GM19238 (cell line): ENCODE results near the gene C4orf50.

Source experiments
- DNase-seq: peaks from one replicate; pipeline ENCODE4 v3.0.0; 2011; ENCODE audit warnings: low spot score; ENCODE audit not compliant: insufficient read length

Gene C4orf50

GRCh38 chr4:5892323-5893003, 125.8 kb downstream of the C4orf50 start:
- no peak for DNase-seq

DNA sequence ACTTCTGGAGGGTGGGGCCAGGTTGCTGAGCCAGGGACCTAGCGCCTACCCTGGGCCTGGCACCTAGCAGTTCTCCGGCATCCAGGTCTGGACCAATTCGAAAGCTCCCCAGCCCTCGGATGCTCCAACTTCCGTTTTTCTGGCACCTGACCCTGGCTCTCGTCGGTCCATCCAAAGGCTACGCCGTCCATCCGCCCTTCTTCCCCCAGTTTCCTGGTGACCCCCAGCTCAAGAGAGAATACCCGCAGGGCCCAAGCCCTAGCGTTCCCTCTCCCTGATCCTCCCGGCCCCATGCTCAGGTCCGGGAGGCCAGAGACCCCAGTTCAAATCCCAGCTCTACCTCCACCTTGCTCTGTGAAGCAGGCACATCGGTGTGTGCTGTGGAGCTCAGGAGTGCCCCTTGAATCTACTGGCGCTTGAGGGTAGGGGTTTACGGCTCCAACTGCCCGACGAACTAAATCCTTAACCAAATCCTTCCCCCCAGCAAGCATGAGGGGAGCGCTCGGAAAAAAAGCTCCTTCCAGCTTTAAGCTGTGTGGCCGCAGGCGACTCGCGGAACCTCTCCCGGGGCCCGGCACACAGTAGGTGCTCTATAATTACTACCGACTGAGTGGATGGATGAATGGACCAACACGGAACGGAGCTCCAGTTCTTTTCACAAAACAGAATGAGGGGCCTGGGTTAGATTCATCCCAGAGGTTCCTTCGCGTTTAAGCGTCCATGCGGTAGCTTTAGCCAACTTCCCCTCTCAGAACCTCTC, 126.5 kb downstream of the C4orf50 start:
- DNase-seq = no peak

- no peak for DNase-seq
Observed at GRCh38 chr4:5890063-5890727, 128.0 kb downstream of the C4orf50 start.

- DNase-seq = no peak
Observed at GRCh38 chr4:5889002-5889696, 129.1 kb downstream of the C4orf50 start.

- DNase-seq = no peak
Observed at GRCh38 chr4:5888222-5889001, 129.8 kb downstream of the C4orf50 start.

DNA sequence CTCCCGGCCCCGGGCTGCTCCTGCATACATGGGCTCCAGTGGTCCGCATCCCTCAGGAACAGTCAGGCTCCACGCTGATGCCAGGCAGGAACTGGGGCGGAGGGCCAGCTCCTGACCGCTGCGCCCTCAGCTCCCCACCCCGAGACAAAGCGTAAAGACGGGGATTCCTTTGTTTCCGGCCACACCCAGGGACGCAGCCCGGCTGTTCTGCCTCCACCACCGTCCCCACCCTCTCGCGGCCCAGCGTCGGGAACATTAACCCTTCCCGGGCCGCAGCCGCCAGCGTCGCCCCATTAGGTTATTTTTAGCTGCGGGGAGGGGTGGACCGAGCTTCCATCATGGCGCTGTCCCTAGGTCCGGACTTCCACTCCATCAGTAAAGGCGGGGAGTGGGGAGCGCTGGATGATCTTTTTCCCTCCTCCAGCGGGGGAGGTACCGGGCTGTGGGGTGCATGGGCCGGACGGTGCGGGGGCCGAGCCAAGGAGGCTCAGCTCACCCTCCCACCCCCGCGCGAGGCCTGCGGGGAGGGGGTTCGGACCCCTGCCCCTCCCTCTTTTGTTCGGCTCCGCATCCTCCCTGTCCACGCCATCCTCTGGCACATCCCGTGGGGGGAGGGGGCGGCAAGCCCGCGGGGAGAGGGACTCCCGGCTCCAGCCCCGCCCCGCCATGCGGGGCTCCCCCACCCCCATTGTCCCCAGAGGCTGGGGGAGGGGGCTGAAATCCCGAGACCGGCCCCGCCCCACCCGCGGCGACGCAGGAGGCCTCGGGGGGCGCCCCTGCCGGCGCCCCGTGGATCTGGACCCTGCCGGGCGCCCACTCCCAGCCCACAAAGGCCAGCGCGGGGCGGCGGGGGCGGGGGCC, 130.6 kb downstream of the C4orf50 start:
- no peak for DNase-seq

- no peak for DNase-seq
Observed at GRCh38 chr4:5887011-5887360, 131.2 kb downstream of the C4orf50 start.

- no peak for DNase-seq
Observed at GRCh38 chr4:5885733-5886132, 132.5 kb downstream of the C4orf50 start.

GRCh38 chr4:5884796-5885195, 133.4 kb downstream of the C4orf50 start:
- no peak for DNase-seq

DNA sequence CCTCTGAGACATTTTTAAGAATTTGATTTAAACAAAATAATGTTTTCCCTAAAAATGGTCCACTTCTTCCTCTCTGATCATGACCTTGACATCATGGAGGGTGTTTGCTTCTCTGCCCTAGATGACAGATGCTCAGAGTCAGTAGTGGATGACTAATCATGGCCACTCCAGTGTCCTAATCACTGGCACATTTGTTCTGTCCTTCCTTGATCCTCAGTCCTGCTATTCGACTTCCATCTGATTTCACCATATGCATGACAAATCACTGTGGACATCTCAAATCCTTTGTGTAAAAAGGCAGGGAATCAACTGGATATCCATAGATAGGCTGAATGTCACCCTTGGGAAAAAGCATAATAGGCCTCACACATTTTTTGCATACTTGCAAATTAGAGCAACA, 134.3 kb downstream of the C4orf50 start:
- no peak for DNase-seq

DNA sequence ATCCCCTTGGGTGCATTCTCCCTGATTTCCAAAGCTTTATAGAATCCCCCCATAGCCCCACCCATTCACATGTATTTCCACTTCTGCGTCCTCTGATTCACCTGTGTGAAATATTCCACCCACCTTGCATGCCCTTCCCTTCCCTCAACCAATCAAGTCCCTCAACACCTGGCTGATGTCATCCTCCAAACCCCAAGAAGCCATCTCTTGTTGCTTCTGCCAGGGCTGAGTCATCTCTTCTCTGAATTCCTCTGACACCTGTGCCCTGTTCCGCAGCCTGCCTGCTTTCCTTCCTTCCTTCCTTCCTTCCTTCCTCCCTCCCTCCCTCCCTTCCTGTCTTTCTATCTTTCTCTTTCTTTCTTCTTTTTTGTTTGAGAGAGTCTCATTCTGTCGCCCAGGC, 135.3 kb downstream of the C4orf50 start:
- no peak for DNase-seq

DNA sequence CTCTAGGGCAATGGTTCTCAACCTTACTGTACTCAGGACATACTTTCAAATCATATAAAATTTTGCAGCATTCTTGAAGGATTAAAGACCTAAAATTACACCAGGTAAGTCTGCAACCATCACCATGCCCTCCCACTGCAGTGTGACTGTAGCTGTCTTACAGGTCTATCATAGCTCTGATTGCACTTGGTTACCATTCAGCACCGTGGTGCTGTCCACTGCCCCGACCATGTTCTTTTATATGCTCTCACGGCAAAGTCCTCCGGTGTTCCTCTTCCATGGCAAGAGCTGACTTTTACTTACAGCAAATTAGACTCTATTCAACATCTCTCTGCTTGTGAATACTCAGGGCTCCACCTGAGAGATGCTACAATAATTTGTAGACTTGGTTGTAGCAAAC, 136.9 kb downstream of the C4orf50 start:
- DNase-seq = no peak

DNA sequence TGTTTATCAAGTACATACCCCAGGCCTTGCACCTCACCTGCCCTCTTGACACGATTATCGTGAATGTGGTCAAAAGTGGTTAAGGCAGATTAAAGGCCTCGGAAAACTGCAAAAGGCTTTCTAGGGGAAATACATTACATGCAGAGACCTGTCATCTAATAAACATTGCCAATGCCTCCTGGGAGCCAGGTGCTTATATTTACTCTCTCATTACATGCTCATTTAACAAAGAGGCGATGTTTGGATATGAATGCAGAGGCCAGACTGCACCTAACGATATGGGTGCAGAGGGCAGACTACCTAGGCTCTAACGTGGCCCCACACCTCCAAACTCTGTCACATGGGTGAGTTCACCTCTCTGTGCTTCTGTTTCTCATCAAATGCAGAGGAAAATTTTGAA, 139.9 kb downstream of the C4orf50 start:
- DNase-seq = no peak

DNA sequence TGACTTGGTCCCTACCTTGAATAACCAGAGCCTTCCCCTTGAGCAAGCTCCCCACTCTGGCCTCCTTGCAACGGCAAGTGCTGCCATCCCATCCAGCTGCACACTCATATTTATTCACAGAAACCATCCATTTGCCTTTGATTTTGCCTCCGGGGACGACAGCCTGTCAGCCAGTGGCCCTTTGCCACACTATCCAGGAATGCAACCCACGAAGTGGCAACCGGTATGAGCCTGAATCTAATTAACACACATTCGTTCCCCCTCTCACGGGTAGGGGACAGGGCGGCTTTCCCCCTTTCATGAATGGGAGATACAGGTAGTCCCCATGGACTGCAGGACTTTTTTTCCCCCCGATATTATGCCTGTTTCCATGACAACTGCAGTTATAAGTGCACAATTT, 140.8 kb downstream of the C4orf50 start:
- no peak for DNase-seq

GRCh38 chr4:5874811-5875449, 143.3 kb downstream of the C4orf50 start:
- no peak for DNase-seq

GRCh38 chr4:5870701-5871100, 147.5 kb downstream of the C4orf50 start:
- DNase-seq = no peak

DNA sequence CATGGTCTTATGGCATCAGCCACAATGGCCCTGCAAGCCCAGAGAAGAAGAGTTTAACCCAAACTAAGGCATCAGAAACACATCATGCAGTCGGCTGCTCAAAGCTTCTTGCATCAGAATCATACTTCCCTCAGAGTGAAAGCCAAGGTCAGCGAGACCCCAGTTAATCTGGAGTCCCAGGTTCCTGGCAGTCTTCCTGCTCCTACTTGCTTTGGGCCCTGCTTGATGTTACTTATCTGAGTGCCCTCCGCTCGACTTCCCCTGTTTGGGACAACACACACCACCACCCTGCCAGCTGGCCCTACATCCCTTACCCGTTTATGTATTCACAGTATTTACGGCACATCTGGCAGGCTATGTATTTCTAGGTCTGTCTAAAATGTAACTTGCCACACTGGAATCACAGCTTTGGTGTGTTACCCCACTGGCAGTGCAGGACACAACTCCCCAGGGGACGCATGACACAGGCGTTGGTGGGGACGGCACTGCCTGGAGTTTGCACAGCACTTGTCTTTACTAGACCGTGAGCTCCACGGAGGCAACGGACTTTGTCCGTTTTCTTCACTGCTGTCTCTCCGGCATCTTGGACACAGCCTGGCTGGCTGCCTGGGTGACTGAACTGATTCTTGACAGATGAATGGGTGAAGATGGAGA, 148.1 kb downstream of the C4orf50 start:
- no peak for DNase-seq

- no peak for DNase-seq
Observed at GRCh38 chr4:5867866-5868265, 150.4 kb downstream of the C4orf50 start.
